LNCaP clone FGC (cell line): ENCODE measurements around the gene MAGI2.

Source experiments
- DNase-seq: peaks from one replicate; pipeline ENCODE4 v3.0.0-alpha.2; 2011; ENCODE audit warnings: low read depth
- H3K4me3 ChIP-seq: 2 replicates; pipeline ENCODE4 v1.5.1; 2011; ENCODE audit warnings: mild to moderate bottlenecking, low read depth, low read length, control low read depth
- CTCF ChIP-seq: IDR thresholded peaks from 2 replicates; pipeline ENCODE4 v1.5.1; 2012; ENCODE audit warnings: mild to moderate bottlenecking; ENCODE audit not compliant: control insufficient read depth, insufficient read depth; ENCODE audit errors: extremely low read depth

Gene MAGI2

GRCh38 chr7:78490524-78490923 lies 962.9 kb downstream of the MAGI2 start:
- TF ChIP-seq CTCF: no peak
- H3K4me3 ChIP-seq: no peak overlapping the region
- DNase-seq: no peak

DNA sequence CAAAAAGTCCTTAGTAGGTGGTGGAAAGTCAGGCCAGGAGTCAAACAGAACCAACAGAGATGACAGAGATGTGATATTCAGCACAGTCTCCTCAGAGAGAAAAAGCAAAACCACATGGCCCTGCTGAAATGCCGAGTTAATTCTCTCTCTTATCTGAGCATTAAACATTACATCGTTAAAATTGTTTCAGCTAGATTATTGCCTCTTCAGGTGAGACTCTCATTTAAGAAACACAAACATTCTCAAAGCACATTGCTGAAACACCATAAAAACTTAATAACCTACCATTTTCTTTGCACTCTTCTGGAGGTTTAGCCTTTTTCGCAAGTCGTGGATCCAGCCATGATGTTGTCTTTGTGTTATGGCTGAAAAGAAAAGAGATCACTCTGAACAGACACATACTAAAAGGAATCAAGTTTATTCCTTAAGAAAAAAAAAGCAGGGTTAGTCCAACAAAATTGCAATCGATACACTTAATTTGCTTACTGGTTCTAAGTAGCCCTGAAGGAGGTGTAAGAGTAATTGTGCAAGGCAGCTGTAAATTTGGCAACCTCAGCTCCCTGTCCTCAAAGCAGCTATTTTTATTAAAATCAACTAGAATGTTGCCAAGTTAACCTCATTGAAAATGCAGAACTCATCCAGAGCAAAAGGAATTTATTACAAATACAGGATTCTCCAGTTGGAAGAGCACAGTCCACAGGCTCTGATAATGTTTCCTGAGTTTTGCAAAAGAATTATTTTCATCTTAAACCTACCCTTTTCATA lies 963.8 kb downstream of the MAGI2 start:
- no peak for DNase-seq
- no peak for TF ChIP-seq CTCF

GRCh38 chr7:78487464-78487863 lies 966.0 kb downstream of the MAGI2 start:
- H3K4me3 ChIP-seq: no peak overlapping the region
- no peak for DNase-seq
- no peak for TF ChIP-seq CTCF

More for the DNA sequence above, 963.8 kb downstream of the MAGI2 start:
- H3K4me3 ChIP-seq: no peak overlapping the region

GRCh38 chr7:78479348-78479747 lies 974.1 kb downstream of the MAGI2 start:
- no peak for TF ChIP-seq CTCF
- no peak for DNase-seq

GRCh38 chr7:78476851-78477405 lies 976.5 kb downstream of the MAGI2 start:
- TF ChIP-seq CTCF: no peak
- no peak overlapping the region for H3K4me3 ChIP-seq
- no peak for DNase-seq

More at GRCh38 chr7:78479348-78479747, 974.1 kb downstream of the MAGI2 start:
- H3K4me3 ChIP-seq: no peak overlapping the region

DNA sequence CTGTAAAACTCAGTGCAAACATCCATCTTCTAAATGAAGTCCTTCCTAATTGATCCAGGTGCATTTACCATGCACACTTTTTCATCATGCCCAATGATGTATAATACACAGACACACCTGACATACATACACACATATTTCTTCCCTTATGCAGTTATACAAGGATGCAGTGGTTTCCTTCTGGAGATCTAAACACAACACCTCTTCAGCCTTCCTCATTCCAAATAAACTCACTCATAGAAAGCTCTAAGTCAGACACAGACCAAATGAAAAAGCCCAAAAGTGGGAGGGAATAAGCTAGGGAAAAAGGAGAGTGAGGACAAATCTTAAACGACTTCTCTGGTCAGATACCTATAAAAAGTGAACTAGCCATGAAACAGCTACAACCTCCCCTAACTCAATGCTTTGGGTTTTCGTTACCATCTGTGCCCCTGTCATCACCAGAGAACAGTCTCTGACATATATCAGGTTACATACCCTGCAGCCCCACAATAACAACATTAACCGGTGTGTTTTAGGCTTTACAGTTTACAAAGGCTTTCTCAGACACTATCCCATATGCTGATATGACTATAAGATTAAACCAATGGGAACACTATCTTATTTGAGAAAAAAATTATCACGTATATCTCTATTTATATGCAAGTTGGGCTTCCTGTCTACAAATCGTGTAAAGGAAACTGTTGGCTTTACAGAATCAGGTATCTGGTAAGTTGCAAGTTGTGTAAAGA lies 979.7 kb downstream of the MAGI2 start:
- TF ChIP-seq CTCF: no peak
- no peak overlapping the region for H3K4me3 ChIP-seq
- no peak for DNase-seq
